Caco-2 (cell line): ENCODE data around the gene DCTD. TPM values are rescaled to one million over a fixed set of nuclear protein-coding genes. Genes with fewer than 3 reads are reported as not detected.

Experiments used
- BruUV-seq: library from RNA; stranded (reverse); fragments of 400-500 nt; replicated peaks from 2 replicates; lab custom pipeline; 2021; lab: Mats Ljungman, UMichigan
- CTCF ChIA-PET: fragments of 300-600 bp; sonication (Branson Sonifier 250); formaldehyde crosslinking; loops from one replicate; lab custom pipeline; 2022; ENCODE audit warnings: antibody characterized with exemption; lab: Charles Lee
- POLR2A ChIA-PET: fragments of 300-600 bp; sonication (Branson Sonifier 250); formaldehyde crosslinking; loops from one replicate; lab custom pipeline; 2022; ENCODE audit warnings: antibody characterized with exemption; lab: Charles Lee
- DNase-seq, 2 experiments: peaks; one replicate each; pipeline versions ENCODE4 v3.0.0 to v3.0.0-alpha.2; 2020 to 2022
- H3K27me3 ChIP-seq: replicated peaks from 2 replicates; pipeline ENCODE4 v1.6.0; 2011; ENCODE audit warnings: low read length; ENCODE audit not compliant: control insufficient read depth, insufficient read depth
- H3K36me3 ChIP-seq: 2 replicates; pipeline ENCODE4 v1.5.1; 2011; ENCODE audit warnings: low read length; ENCODE audit not compliant: control insufficient read depth, insufficient read depth
- H3K4me1 ChIP-seq: fragments of 250-450 bp; sonication (Bioruptor Pico); 2 replicates; pipeline ENCODE4 v1.5.1; 2020; ENCODE audit warnings: mild to moderate bottlenecking
- H3K4me3 ChIP-seq: 2 replicates; pipeline ENCODE4 v1.5.1; 2011; ENCODE audit warnings: low read depth, mild to moderate bottlenecking, control low read depth, low read length
- H3K9me3 ChIP-seq: fragments of 250-450 bp; sonication (Bioruptor Pico); 2 replicates; pipeline ENCODE4 v1.5.1; 2020; ENCODE audit warnings: mild to moderate bottlenecking, moderate library complexity
- H3K27ac Mint-ChIP-seq: one replicate; pipeline ENCODE4 v1.8.0; 2022; ENCODE audit warnings: mixed read lengths; ENCODE audit not compliant: unreplicated experiment
- H3K27me3 Mint-ChIP-seq: one replicate; pipeline ENCODE4 v1.8.0; 2022; ENCODE audit warnings: mixed read lengths; ENCODE audit not compliant: insufficient read depth, unreplicated experiment
- H3K36me3 Mint-ChIP-seq: one replicate; pipeline ENCODE4 v1.8.0; 2022; ENCODE audit warnings: mild to moderate bottlenecking, mixed read lengths; ENCODE audit not compliant: insufficient read depth, unreplicated experiment
- H3K4me1 Mint-ChIP-seq: one replicate; pipeline ENCODE4 v1.8.0; 2022; ENCODE audit warnings: low read depth, mixed read lengths; ENCODE audit not compliant: unreplicated experiment
- H3K4me3 Mint-ChIP-seq: one replicate; pipeline ENCODE4 v1.8.0; 2022; ENCODE audit warnings: mild to moderate bottlenecking, moderate library complexity, mixed read lengths; ENCODE audit not compliant: unreplicated experiment
- H3K9me3 Mint-ChIP-seq: one replicate; pipeline ENCODE4 v1.8.0; 2022; ENCODE audit warnings: mixed read lengths; ENCODE audit not compliant: unreplicated experiment
- CTCF ChIP-seq, 2 experiments: fragments of 200-600 bp in 1 of 2; IDR thresholded peaks; 1 replicate in 1 of 2; 2 replicates in 1 of 2; pipeline versions ENCODE4 v1.5.1 to v1.8.0; 2011 to 2022; ENCODE audit warnings: antibody characterized with exemption in 1 of 2, control low read depth in 1 of 2, inconsistent platforms in 1 of 2, low read depth in 1 of 2, low read length in 1 of 2, mild to moderate bottlenecking in 1 of 2, moderate library complexity in 1 of 2; ENCODE audit not compliant: insufficient read depth in 1 of 2, severe bottlenecking in 1 of 2, unreplicated experiment in 1 of 2
- intact Hi-C: fragments of 100-400 bp; cut with micrococcal nuclease; formaldehyde crosslinking; loops from one replicate; pipeline ENCODE4 v1.10.0; 2022; ENCODE audit not compliant: unreplicated experiment
- total RNA-seq: library from RNA; stranded (reverse); gene quantifications from 2 replicates; pipeline ENCODE4 v1.2.3, GENCODE V29; 2022

The DCTD gene
- total RNA-seq, 1 experiment from 2014 or later, result 79.0 TPM

- no peaks in the 10 kb centered on the region for H3K36me3 Mint-ChIP-seq
- Histone ChIP-seq H3K4me1 (peaks cover 7% of the 10 kb centered on the region; the same call in 1 of the 2 replicates), H3K9me3 (0 out of 2 replicates have a peak, but pooled peaks cover 6% of the 10 kb centered on the region), H3K27me3 (no peaks in the 10 kb centered on the region), H3K36me3 (no peaks in the 10 kb centered on the region), H3K4me3 (no peak overlapping the region)
- ChIA-PET POLR2A (no interaction called here), CTCF (no interaction called here)
- H3K4me1 Mint-ChIP-seq, result peaks cover 13% of the 10 kb centered on the region
- H3K9me3 Mint-ChIP-seq, result no peaks in the 10 kb centered on the region
- intact Hi-C loops, result no loop called here
- H3K27me3 Mint-ChIP-seq, result no peaks in the 10 kb centered on the region
- H3K4me3 Mint-ChIP-seq, result no peak overlapping the region
- TF ChIP-seq CTCF (IDR thresholded peaks at IDR 0.05; ENCODE audit: insufficient read depth in 1 of 2, low read depth in 1 of 2, low read length in 1 of 2, severe bottlenecking in 1 of 2, unreplicated experiment in 1 of 2), result no peak
- no TSS peak for BruUV-seq
- peak in 1 of 2 experiments; percentile 30 for DNase-seq
- H3K27ac Mint-ChIP-seq, result no peak overlapping the region
Observed at GRCh38 chr4:182854466-182854865, 62.7 kb downstream of the DCTD start.

- no peak for TF ChIP-seq CTCF (IDR thresholded peaks at IDR 0.05; ENCODE audit: insufficient read depth in 1 of 2, low read depth in 1 of 2, low read length in 1 of 2, severe bottlenecking in 1 of 2, unreplicated experiment in 1 of 2)
- intact Hi-C loops, result no loop called here
- no peaks in the 10 kb centered on the region for H3K36me3 ChIP-seq
- no TSS peak for BruUV-seq
- no peaks in the 10 kb centered on the region for H3K36me3 Mint-ChIP-seq
- H3K4me3 ChIP-seq, result no peak overlapping the region
- H3K4me3 Mint-ChIP-seq, result no peak overlapping the region
- peak in 1 of 2 experiments; percentile 1 for DNase-seq
- no peaks in the 10 kb centered on the region for H3K27me3 Mint-ChIP-seq
- peaks cover 13% of the 10 kb centered on the region for H3K4me1 Mint-ChIP-seq
- CTCF ChIA-PET, result no interaction called here
- POLR2A ChIA-PET, result no interaction called here
- peaks cover 7% of the 10 kb centered on the region; the same call in 1 of the 2 replicates for H3K4me1 ChIP-seq
- no peak overlapping the region for H3K27ac Mint-ChIP-seq
- H3K27me3 ChIP-seq, result no peaks in the 10 kb centered on the region
- no peaks in the 10 kb centered on the region for H3K9me3 Mint-ChIP-seq
- H3K9me3 ChIP-seq, result 0 out of 2 replicates have a peak, but pooled peaks cover 6% of the 10 kb centered on the region
Observed at GRCh38 chr4:182853731-182854330, 63.4 kb downstream of the DCTD start.

GRCh38 chr4:182848685-182849084 is 68.5 kb downstream of the DCTD start:
- POLR2A ChIA-PET, result no interaction called here
- CTCF ChIA-PET, result no interaction called here

More at GRCh38 chr4:182848685-182849084, 68.5 kb downstream of the DCTD start:
- Mint-ChIP-seq H3K4me3 (no peak overlapping the region), H3K4me1 (no peaks in the 10 kb centered on the region), H3K27me3 (no peaks in the 10 kb centered on the region), H3K9me3 (no peaks in the 10 kb centered on the region), H3K36me3 (peaks cover 6% of the 10 kb centered on the region), H3K27ac (no peak overlapping the region)
- H3K4me3 ChIP-seq, result no peak overlapping the region
- TF ChIP-seq CTCF (IDR thresholded peaks at IDR 0.05; ENCODE audit: insufficient read depth in 1 of 2, low read depth in 1 of 2, low read length in 1 of 2, severe bottlenecking in 1 of 2, unreplicated experiment in 1 of 2), result no peak
- DNase-seq, result no peak
- H3K36me3 ChIP-seq, result no peaks in the 10 kb centered on the region
- no peaks in the 10 kb centered on the region for H3K27me3 ChIP-seq
- intact Hi-C loops, result no loop called here
- H3K4me1 ChIP-seq, result no peaks in the 10 kb centered on the region
- BruUV-seq, result no TSS peak
- H3K9me3 ChIP-seq, result 0 out of 2 replicates have a peak, but pooled peaks cover 6% of the 10 kb centered on the region
